K562 (cell line): ENCODE measurements around the gene OR4B1. TPM values are rescaled to one million over a fixed set of nuclear protein-coding genes. Genes with fewer than 3 reads are reported as not detected.

Experiments used
- BCOR ChIP-seq: fragments of 450-650 bp; IDR thresholded peaks from 2 replicates; pipeline ENCODE4 v1.6.1; 2016
- CBX2 ChIP-seq: fragments of 200-600 bp; sonication (generic); IDR thresholded peaks from one replicate; pipeline ENCODE4 v1.6.1; 2012; ENCODE audit warnings: mild to moderate bottlenecking, low read length, inconsistent platforms; ENCODE audit not compliant: insufficient read depth, poor library complexity, severe bottlenecking
- JUN ChIP-seq, 2 experiments: sonication (generic) in 1 of 2; formaldehyde crosslinking in 1 of 2; IDR thresholded peaks; 2 replicates each; pipeline versions ENCODE4 v1.6.1 to v1.8.0; 2012 to 2022; ENCODE audit warnings: borderline replicate concordance in 2 of 2, mild to moderate bottlenecking in 2 of 2, improper control_type of control experiment in 1 of 2, low read depth in 1 of 2, low read length in 1 of 2, missing genetic modification reagents in 1 of 2
- RBM34 ChIP-seq: fragments of 200-400 bp; formaldehyde crosslinking; IDR thresholded peaks from 2 replicates; pipeline ENCODE4 v1.6.1; 2018; ENCODE audit warnings: low read length, borderline replicate concordance; ENCODE audit not compliant: insufficient read depth
- UBTF ChIP-seq, 2 experiments: IDR thresholded peaks; 2 replicates each; pipeline ENCODE4 v1.6.1; 2012; ENCODE audit warnings: improper control_type of control experiment in 2 of 2, low read depth in 2 of 2, low read length in 2 of 2, borderline replicate concordance in 1 of 2
- ZNF24 ChIP-seq: fragments of 450-650 bp; IDR thresholded peaks from 2 replicates; pipeline ENCODE4 v1.6.1; 2016
- ZNF280B ChIP-seq: fragments of 250-450 bp; sonication (Bioruptor Pico); IDR thresholded peaks from 2 replicates; pipeline ENCODE4 v1.5.1; 2021; ENCODE audit warnings: mild to moderate bottlenecking
- polyA plus RNA-seq, 8 experiments: library from polyadenylated mRNA; depleted of rRNA in 4 of 8; stranded (reverse) in 5 of 8; unstranded in 3 of 8; fragments of >200 nt; fragmentation: Nextera tagmentation in 2 of 8; fragmentation: Illumina TruSeq in 1 of 8; extraction: Ambion mirVana in 2 of 8; extraction: Trizol in 1 of 8; gene quantifications; 2 replicates each; pipeline versions ENCODE4 v1.2.1 to v1.2.3, GENCODE V29; 2011 to 2014; ENCODE audit warnings: inconsistent platforms in 1 of 8, missing spikeins in 1 of 8
- total RNA-seq, 7 experiments: library from RNA; depleted of rRNA in 6 of 7; stranded (reverse); fragments of >200 nt in 6 of 7; fragmentation: Illumina TruSeq in 2 of 7; extraction: Trizol in 2 of 7; gene quantifications; 2 replicates each; pipeline versions ENCODE4 v1.2.1 to v1.2.3, GENCODE V29; 2011 to 2021; ENCODE audit warnings: low replicate concordance in 1 of 7

Gene OR4B1
- total and polyA plus RNA-seq, 9 of the 15 experiments (the other 6 are each of a cell fraction or from before 2014, with no cell fraction given): not detected

GRCh38 chr11:48170241-48171233, 46.1 kb upstream of the OR4B1 start (continued):
- TF ChIP-seq JUN (IDR thresholded peaks at IDR 0.05; ENCODE audit: borderline replicate concordance, low read depth, low read length) (no peak), JUN (CRISPR knock-in tag; IDR thresholded peaks at IDR 0.05; ENCODE audit: borderline replicate concordance) (no peak), ZNF280B (no peak), UBTF (IDR thresholded peaks at IDR 0.05; ENCODE audit: borderline replicate concordance in 1 of 2, low read depth in 2 of 2, low read length in 2 of 2) (no peak), RBM34 (no peak), CBX2 (no peak), ZNF24 (no peak), BCOR (no peak)
- TF ChIP-seq, all 486 proteins: peak for 0
